NCI-H2029 (cell line): Measurements from ENCODE around the gene FHIT.
A peak's percentile ranks its signal among the peaks of the same experiment; 100 is the strongest.
"Not testable (repeated sequence)": the region's sequence is repeated elsewhere in the genome, so short reads cannot be mapped to it uniquely, and the experiment has no call there.

Source experiments
- DNase-seq: peaks from one replicate; lab custom pipeline; 2025; lab: John Stamatoyannopoulos, UW

The FHIT gene

DNA sequence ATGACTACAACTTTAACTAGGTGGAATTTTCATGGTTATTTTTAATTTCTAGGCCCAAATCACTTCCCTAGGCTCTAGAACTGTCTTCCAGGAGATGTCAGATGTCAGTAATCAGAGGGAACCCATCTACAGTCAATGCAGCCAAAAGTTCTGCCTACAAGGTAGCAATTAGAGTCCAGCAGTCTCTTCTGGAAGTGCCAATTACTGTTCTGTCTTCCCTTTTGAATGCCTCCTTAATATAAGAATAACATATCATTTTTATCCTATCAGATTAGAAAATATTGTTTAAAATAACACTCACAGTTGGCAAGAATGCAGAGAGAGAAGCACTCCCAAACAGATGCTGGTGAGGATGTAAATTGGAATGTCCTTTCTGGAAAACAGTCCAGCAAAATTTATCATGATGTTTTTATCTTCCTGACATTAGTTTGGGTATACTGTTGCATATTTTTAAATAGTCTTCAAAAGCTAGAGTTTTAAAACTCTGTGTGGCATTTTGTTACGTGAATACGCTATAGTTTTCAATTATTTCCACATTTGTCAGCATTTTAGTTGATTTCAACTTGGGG lies 543.7 kb downstream of the FHIT start:
- DNase-seq: no peak

DNA sequence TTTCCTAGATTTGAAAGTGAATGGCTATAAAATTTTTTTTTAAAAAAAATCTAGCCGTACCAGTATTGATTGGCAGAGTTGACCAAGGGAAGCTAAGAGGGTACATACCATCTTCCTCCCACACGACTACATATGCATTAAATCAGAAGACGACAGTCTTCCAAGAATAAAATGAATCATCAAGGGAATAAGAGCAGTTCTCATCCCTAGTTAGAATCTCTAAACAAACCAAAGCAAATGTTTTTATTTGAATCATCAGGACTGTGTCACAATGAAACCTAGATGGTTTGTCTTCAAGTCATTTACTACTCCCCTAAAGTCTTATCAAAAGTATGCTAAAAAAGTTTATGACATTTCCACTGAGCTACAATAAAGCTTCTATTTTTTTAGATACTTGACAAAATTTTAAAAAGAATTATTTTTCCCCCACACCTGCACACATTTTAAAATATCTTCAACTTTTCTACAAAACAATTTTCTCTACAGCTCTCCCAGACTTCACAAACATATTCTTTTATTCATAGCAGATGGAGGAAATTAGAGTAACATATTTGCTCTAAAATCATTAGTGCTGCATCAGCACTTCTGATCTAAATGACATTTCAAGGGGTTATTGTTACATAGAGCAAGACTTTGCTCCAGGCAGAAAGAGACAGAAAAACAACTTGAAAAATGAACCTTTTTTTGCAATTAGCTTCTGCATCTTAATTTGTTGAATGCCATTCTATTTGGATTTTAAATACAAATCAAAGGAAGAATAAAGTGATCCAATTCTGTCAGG lies 547.1 kb downstream of the FHIT start:
- DNase-seq: no peak

DNA sequence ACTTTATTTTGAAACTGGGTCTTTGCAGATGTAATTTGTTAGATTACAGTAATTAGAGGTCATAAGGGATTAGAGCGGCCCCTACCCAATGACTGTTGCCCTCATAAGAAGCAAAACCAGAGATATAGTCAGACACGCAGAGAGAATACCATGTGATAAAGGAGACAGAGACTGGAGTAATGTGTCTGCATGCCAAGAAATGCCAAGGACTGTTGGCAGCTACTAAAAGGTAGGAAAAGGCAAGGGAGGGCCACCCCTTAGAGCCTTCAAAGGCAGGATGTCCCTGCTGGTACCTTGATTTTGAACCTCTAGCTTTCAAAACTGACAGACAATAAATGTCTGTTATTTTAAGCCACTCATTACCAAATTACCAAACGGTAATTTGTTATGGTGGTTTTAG lies 548.2 kb downstream of the FHIT start:
- no peak for DNase-seq

DNA sequence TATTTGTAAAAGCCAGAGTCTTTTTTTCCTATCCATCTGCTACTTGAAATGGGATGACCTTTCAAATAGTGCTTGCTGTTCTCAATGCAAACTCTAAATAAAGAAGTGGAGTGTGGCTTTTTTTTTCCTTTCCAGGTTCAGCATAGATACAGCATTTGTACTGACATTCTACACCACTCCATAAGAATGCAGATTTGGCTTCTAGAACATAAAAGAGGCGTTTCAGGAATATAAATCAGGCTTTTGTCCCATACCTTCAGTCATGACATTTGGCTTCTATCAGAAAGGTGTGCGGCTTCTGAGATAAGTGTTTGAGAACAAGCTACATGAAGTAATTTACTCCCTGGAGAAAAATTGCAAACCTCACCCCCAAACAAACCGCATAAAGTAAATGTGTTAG lies 553.1 kb downstream of the FHIT start:
- no peak for DNase-seq

DNA sequence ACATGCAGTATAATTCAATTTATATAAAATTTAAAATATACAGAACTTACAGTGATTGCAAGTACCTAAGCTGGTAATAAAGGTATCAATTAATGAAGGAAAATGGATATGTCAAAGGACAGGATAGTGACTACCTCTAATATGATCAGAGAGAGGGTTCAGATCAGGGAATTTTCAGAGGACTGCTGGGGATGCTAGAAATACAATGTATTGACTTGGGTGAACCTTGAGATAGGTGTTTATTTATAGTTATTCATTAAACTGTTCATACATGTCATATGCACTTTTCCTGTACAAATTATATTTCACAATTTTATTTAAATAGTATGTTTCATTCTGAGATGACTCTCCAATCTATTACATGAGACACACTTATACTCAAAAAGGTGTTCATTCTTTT lies 554.1 kb downstream of the FHIT start:
- DNase-seq: no peak

DNA sequence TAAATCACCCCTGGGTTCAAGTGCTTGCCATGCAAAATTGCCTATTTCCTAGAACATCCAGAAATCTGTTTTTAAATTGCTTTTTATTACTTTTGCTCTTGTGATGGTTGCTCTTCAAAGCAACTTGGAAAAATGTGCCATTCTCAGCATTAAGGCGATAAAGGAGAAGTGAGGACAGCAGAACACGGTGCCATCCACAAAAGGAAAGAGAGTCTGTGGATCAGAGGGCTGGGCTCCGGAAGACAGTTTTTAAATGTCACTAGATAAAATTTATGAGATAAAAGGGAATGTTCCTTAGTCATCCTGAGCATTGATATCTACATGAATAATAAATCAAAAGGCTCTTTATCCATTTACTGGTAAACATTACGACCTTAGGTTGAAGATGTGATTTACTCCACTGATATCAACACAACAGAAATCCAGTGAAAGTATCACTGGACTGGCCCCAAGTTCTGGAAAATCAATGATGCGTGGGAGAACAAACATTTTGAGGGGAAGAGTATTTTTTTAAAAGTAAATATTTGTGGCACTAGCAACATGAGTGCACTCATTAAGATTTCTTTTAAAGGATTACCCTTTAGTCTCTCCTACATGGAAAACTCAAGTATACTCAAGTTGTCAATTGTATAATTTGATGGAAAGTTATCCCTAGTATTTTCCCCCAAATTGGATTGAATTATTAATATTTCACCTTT lies 554.7 kb downstream of the FHIT start:
- DNase-seq: peak; percentile 4

DNA sequence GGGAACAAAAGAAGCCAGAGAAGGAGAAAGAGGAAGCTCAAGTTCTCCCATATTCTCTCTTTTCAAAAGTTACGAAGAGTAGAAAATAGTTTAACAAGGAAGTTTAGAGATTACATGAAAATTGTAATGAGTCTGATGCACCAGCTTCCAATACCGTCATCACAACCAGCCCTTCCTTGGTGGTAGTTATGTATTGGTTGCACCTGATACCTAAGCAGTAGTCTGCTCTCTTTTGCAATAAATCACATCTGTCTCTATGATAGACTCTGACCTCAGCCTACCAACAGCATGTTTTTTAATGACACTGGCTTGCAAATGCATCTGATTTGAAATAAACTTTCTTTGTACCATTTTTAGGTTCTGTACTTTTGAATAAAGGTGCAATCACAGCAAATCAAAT lies 575.8 kb downstream of the FHIT start:
- DNase-seq: no peak

DNA sequence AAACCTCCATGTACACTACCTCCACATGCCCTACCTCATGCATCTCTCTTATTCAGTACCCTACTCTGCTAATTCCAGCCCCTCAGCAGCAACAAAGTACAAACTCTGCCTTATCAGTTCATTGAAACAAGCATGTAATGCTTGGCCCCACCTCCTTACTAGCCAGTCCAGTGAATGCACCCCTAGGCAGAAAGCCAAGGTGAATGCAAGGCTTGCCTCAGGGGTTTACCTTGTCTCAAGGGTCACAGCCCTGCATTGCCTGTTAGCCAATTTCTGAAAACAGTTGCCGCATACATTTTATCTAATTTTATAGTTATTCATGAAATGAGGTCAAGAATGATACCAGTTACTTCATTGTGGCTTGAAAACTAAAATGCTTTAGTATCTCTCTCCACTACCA lies 576.4 kb downstream of the FHIT start:
- no peak for DNase-seq

DNA sequence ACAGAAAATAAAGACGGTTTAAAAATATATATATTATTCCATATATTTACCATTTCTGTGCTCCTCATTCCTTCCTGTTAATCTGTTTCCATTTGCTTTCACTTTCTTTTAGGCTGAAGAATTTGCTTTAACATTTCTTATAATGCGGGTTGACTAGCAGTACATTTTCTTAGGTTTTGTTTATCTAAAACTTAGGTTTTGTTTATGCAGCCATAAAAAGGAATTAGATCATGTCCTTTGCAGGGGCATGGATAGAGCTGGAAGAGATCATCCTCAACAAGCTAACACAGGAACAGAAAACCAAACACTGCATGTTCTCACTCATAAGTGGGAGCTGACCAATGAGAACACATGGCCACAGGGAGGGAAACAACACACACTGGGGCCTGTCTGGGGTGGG lies 578.1 kb downstream of the FHIT start:
- DNase-seq: no peak

DNA sequence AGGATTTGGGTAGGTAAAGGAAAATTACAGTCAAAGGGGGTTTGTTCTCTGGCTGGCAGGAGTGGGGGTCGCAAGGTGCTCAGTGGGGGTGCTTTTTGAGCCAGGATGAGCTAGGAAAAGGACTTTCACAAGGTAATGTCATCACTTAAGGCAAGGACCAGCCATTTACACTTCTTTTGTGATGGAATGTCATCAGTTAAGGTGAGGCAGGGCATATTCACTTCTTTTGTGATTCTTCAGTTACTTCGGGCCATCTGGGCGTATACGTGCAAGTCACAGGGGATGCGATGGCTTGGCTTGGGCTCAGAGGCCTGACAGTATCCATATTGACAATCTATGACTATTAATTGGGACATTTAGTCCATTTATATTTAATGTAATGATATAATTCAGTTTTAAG lies 578.9 kb downstream of the FHIT start:
- DNase-seq: not testable (repeated sequence)

DNA sequence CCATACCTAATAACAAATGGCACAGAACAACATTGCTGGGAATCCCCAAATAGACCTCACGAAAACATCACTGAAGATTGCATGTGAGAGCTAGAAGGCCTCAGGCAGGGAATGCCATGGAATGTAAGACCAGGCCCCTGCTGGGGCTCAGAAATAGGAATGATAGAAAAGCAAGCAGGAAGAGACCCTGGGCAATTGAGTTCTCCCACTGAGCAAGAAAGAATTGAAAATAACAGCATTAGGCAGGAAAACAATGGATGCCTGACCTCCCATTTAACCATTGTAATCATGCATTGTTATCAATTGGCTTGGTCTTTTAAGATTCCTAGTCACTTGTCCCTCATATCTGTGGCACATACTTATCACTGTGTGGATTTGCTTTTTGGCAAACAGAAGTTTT lies 581.6 kb downstream of the FHIT start:
- DNase-seq: no peak

DNA sequence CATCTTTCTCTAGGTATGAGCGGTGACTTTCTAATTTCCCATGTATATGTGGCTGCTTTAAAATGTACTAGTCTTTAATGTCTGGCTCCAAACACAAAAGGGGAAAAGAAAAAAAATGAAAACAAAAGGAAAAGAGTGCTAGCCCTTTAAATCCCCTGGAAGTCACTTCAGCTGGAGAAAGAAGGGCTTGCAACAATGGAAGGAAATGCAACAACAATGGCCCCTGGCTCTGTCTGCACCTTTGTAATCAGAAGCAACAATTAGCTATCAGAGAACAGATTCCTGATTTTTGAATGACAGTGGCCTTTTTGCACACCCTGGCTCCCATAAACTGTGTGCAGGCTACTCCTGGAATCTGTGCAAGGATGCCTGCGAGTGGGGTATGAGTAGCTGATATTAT lies 591.2 kb downstream of the FHIT start:
- no peak for DNase-seq

DNA sequence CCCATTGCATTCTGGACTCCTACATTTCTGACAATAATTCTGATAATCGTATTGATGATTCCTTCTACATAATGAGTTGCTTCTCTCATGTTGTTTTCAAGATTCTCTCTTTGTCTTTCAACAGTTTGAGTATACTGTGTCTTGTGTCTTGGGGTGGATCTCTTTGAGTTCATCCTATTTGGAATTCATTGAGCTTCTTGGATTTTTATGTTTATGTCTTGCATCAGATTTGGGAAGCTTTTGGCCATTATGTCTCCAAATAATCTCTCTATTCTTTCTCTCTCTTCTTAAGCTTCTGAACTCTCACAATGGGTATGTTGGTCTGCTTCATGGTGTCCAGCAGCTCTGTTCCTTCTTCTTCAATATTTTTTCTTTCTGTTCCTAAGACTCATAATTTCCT lies 592.2 kb downstream of the FHIT start:
- DNase-seq: no peak

DNA sequence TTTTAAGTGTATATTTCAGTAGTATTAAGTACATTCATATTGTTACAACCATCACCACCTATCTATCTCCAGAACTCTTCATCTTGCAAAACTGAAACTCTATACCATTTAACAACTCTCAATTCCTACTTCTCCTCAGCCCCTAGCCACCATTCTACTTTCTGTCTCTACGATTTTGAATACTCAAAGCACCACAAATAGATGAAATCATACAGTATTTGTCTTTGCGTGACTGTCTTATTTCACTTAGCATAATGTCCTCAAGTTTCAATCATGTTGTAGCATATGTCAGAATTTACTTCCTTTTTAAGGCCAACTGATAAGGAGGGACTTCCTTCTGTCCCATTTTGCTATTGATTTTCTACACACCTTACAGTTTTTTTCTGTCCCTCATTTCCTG lies 593.3 kb downstream of the FHIT start:
- DNase-seq: no peak

DNA sequence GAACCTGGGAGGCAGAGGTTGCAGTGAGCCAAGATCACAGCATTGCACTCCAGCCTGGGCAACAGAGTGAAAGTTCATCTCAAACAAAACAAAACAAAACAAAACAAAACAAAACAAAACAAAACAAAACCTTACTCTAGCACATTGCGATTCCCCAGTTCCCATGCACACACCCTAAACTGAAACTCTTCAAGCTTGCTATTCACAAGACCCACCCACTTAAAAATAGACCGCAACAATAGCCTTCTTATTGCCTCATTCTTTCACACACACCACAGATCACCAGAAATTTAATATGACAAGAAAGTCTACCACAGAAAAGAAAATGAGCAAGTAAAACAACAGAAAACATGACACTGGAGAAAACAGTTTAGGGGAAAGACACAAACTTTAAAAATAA lies 598.4 kb downstream of the FHIT start:
- DNase-seq: no peak

DNA sequence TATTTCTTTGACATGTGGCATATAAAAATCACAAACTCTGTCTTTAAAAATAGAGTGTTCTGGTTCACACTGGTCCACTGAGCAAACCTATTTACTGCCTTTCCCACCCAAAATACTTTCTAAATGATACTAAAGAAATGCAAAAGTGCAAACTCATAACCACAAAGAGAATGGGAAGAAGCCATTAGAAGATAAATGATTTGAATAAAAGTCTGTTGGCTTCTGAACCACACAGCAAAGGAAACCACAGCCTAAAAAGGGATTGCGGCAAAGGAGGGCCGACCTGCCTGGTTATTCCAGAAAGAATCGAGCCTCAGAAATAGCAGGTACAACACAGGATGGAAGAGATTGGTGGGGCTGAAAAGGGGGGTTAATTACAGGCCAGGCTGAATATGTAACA lies 599.5 kb downstream of the FHIT start:
- no peak for DNase-seq

DNA sequence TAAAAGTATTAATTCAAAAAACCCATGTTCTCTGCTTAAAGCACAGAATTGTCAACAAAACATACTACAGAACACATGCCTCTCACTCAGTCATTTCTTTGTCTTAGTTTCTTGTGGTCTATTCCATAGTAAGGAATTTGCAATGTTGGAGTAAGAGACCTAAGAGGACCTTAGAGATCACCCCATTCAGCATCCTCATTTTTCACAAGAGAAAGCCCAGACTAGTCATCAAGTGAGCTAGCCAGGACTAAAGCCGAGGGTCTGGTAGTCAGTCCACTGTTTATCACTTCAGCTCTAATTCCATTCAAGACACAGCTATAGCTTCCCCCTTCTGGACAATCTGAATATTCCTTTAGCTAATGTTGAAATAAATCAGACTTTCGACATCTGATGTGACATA lies 601.1 kb downstream of the FHIT start:
- DNase-seq: no peak

DNA sequence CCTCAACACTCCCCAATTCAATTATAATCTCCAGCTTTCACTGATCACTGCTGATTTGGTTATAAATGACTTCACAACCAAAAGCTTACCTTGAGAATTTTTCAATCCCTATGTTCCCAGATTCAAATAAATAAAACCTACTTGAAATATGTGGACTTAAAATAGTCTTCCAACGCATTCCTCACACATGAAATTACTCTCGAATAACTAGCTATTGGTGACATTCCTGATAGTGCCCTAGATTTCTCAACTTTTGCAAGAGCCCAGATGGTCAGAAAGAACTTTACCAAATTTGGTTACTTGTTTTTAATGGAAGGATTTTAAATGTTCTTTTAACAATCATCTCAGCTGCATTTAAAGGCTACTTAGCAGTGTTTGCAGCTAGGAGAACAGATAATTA lies 605.5 kb downstream of the FHIT start:
- no peak for DNase-seq

DNA sequence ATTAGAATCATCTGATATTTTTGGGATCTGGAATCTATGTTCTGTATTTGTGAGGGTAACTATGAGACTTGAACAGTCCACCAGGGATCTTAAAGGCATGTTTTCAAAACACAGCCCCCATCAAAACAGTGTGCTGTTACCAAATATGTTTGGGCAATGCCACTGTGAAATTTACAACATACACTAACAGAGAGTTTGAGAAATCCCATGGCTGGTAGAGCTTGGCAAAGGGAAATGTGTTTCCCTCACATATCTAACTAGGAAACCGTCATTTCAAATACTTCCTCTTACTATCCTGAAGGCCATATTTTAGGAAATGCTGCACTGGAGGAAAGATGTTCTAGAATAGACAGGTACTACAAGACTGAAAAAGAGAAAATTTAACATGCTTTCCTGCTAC lies 607.4 kb downstream of the FHIT start:
- no peak for DNase-seq

DNA sequence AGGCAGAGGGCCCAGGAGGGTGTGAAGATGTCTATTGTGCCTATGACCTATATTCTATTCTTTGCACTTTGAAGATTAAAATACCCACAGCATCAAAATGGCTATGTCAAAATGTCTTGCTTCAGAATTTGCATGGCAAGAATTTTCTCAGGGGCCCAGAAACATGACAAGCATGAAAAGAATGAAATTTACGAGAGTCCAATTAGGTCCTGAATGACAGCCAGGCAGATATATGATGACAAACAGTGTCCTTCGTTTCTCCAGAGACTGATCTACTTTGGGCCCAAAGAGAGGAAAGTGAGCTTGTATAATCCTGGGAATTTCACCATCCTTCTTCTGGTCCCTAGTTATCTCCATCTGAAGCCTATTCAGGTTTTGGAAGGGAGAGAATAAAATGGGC lies 609.9 kb downstream of the FHIT start:
- no peak for DNase-seq

DNA sequence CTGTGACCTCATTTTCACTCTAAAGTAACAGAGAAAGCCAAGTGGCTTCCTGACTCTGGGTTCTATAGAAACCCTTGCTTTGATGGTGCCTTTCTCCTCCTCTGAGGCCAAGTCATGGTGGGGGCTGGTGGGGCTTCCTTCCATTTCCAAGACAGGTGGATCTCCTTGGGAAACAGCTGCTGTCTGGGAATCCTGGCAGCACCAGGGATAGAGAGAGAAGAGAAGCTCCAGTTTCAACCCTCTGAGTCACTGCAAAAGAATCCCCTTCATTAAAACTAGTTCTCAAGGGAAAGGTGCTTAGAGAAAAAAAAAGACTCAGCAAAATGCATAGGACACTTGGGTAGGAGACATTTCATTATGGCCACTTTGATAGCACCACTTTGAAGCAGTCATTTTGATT lies 614.4 kb downstream of the FHIT start:
- no peak for DNase-seq

DNA sequence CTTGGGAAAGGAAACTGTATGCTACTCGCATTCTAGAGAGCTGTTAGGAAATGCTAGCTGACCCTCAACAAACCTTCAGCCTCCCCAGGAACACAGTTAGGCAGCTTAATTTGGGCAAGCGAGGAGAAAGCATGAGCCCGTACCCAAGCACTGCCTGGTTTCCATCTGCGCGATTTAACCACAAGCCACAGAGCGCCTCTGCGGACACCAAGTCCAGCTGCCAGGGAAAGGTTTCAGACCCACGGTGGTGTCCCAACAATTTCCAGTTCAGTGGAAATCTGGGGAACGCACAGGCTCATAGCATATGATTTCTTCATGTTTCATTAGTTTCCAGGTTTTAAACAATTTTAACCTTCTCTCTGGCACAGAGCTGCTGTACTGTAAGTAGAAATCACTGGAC lies 617.6 kb downstream of the FHIT start:
- DNase-seq: no peak

DNA sequence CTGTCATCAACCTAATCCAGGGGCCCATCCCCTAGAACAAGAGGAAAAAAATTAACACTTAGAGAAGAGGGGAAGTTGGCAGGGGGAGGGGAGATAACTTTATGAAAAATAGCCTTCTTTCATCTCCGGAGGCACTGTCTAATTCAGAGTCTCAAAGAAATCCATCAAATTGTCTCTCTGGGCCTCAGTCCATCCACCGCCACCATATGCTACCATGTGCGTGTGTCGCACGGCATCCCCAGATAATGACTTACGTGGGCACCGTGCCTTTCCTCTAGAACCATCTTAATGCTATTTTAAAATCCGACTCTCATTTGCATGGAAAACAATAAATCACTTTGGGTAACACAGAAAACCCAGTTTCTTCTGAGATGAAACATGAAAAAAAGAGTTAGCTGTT lies 619.7 kb downstream of the FHIT start:
- DNase-seq: no peak

DNA sequence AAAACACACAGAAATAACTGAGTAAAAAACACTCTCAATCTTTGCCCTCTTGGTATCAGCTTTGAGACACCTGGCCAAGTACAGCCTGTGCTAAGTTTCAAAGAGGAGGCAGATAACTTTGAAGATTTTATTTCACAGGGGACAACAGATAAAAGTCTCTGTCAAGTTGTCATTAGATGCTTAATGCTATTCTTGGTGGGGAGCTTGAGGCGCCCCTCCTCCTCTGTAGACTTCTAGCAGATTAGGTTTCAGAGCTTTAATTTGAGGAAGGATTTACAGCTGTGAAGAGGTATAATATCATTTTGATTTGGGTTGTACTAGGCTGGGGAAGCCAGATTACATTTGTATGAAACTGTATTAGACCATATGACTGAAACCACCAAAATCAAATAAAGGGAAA lies 620.3 kb downstream of the FHIT start:
- no peak for DNase-seq
